Measurements from ENCODE around the gene CHRNA7. TPM values are rescaled to one million over a fixed set of nuclear protein-coding genes. Genes with fewer than 3 reads are reported as not detected.
"Not testable (repeated sequence)": the region's sequence is repeated elsewhere in the genome, so short reads cannot be mapped to it uniquely, and the experiment has no call there.

CHRNA7 gene
- polyA plus RNA-seq, 3 donors, result 1.2 to 2.6 (median 1.8) TPM

- intact Hi-C loops (cut with micrococcal nuclease); H3K4me2 ChIP-seq (replicated peaks; ENCODE audit: extremely low read depth, low read length, poor library complexity, severe bottlenecking); H3K9me3 Mint-ChIP-seq; H3K9ac ChIP-seq (ENCODE audit: insufficient read depth, low read length, poor library complexity, severe bottlenecking); H3K36me3 ChIP-seq (replicated peaks in 1 of 2; ENCODE audit: control insufficient read depth in 1 of 2, insufficient read depth in 2 of 2, low read length in 2 of 2); H3K4me3 Mint-ChIP-seq; H3K36me3 Mint-ChIP-seq; H3K27ac Mint-ChIP-seq; DNase-seq; H3K79me2 ChIP-seq (ENCODE audit: insufficient read depth, low read length); H3K9me3 ChIP-seq (replicated peaks in 1 of 2; ENCODE audit: control insufficient read depth in 1 of 2, insufficient read depth in 1 of 2, low read length in 2 of 2); H3K27ac ChIP-seq (ENCODE audit: low read depth in 1 of 2, low read length in 2 of 2); H2AFZ ChIP-seq (ENCODE audit: insufficient read depth, low read depth, low read length, poor library complexity, severe bottlenecking); H3K4me1 ChIP-seq (ENCODE audit: control insufficient read depth in 1 of 2, insufficient read depth in 2 of 2, low read length in 2 of 2); H3K4me3 ChIP-seq (replicated peaks in 1 of 3; ENCODE audit: low read depth in 2 of 3, low read length in 3 of 3); H3K27me3 Mint-ChIP-seq (ENCODE audit: low read depth in 3 of 3); H3K4me1 Mint-ChIP-seq; H4K20me1 ChIP-seq (ENCODE audit: insufficient read depth, low read length); H3K27me3 ChIP-seq (ENCODE audit: control insufficient read depth in 2 of 2, insufficient read depth in 2 of 2, low read length in 2 of 2): not testable (repeated sequence)
- no CpG with 5 or more reads among the region's 7 CpGs for WGBS (ENCODE audit: insufficient coverage)
Measured at GRCh38 chr15:32196206-32196605, 165.9 kb downstream of the CHRNA7 start.

GRCh38 chr15:32198938-32199337, 168.6 kb downstream of the CHRNA7 start:
- H2AFZ ChIP-seq (ENCODE audit: insufficient read depth, low read depth, low read length, poor library complexity, severe bottlenecking); H3K9me3 Mint-ChIP-seq; H3K27ac Mint-ChIP-seq; H3K27me3 Mint-ChIP-seq (ENCODE audit: low read depth in 3 of 3); H3K4me3 Mint-ChIP-seq; H3K36me3 Mint-ChIP-seq; H3K4me1 ChIP-seq (ENCODE audit: control insufficient read depth in 1 of 2, insufficient read depth in 2 of 2, low read length in 2 of 2); intact Hi-C loops (cut with micrococcal nuclease); H3K79me2 ChIP-seq (ENCODE audit: insufficient read depth, low read length); H3K4me2 ChIP-seq (replicated peaks; ENCODE audit: extremely low read depth, low read length, poor library complexity, severe bottlenecking); H3K4me1 Mint-ChIP-seq; H3K4me3 ChIP-seq (replicated peaks in 1 of 3; ENCODE audit: low read depth in 2 of 3, low read length in 3 of 3); H3K27ac ChIP-seq (ENCODE audit: low read depth in 1 of 2, low read length in 2 of 2); H4K20me1 ChIP-seq (ENCODE audit: insufficient read depth, low read length); H3K36me3 ChIP-seq (replicated peaks in 1 of 2; ENCODE audit: control insufficient read depth in 1 of 2, insufficient read depth in 2 of 2, low read length in 2 of 2); H3K9ac ChIP-seq (ENCODE audit: insufficient read depth, low read length, poor library complexity, severe bottlenecking); DNase-seq; H3K9me3 ChIP-seq (replicated peaks in 1 of 2; ENCODE audit: control insufficient read depth in 1 of 2, insufficient read depth in 1 of 2, low read length in 2 of 2); H3K27me3 ChIP-seq (ENCODE audit: control insufficient read depth in 2 of 2, insufficient read depth in 2 of 2, low read length in 2 of 2): not testable (repeated sequence)
- WGBS (ENCODE audit: insufficient coverage), result no CpG with 5 or more reads among the region's 5 CpGs

GRCh38 chr15:32209081-32209480, 178.8 kb downstream of the CHRNA7 start:
- H3K4me1 Mint-ChIP-seq; H3K27ac Mint-ChIP-seq; H3K4me2 ChIP-seq (replicated peaks; ENCODE audit: extremely low read depth, low read length, poor library complexity, severe bottlenecking); H3K9me3 ChIP-seq (replicated peaks in 1 of 2; ENCODE audit: control insufficient read depth in 1 of 2, insufficient read depth in 1 of 2, low read length in 2 of 2); H3K9me3 Mint-ChIP-seq; H3K36me3 Mint-ChIP-seq; H4K20me1 ChIP-seq (ENCODE audit: insufficient read depth, low read length); H2AFZ ChIP-seq (ENCODE audit: insufficient read depth, low read depth, low read length, poor library complexity, severe bottlenecking); H3K36me3 ChIP-seq (replicated peaks in 1 of 2; ENCODE audit: control insufficient read depth in 1 of 2, insufficient read depth in 2 of 2, low read length in 2 of 2); H3K9ac ChIP-seq (ENCODE audit: insufficient read depth, low read length, poor library complexity, severe bottlenecking); H3K27me3 ChIP-seq (ENCODE audit: control insufficient read depth in 2 of 2, insufficient read depth in 2 of 2, low read length in 2 of 2); intact Hi-C loops (cut with micrococcal nuclease); DNase-seq; H3K4me3 Mint-ChIP-seq; H3K27me3 Mint-ChIP-seq (ENCODE audit: low read depth in 3 of 3); H3K4me3 ChIP-seq (replicated peaks in 1 of 3; ENCODE audit: low read depth in 2 of 3, low read length in 3 of 3); H3K79me2 ChIP-seq (ENCODE audit: insufficient read depth, low read length); H3K4me1 ChIP-seq (ENCODE audit: control insufficient read depth in 1 of 2, insufficient read depth in 2 of 2, low read length in 2 of 2); H3K27ac ChIP-seq (ENCODE audit: low read depth in 1 of 2, low read length in 2 of 2): not testable (repeated sequence)
- WGBS (ENCODE audit: insufficient coverage), result no CpG with 5 or more reads among the region's 5 CpGs
